Measurements from ENCODE around the gene GDF11.

The GDF11 gene

DNA sequence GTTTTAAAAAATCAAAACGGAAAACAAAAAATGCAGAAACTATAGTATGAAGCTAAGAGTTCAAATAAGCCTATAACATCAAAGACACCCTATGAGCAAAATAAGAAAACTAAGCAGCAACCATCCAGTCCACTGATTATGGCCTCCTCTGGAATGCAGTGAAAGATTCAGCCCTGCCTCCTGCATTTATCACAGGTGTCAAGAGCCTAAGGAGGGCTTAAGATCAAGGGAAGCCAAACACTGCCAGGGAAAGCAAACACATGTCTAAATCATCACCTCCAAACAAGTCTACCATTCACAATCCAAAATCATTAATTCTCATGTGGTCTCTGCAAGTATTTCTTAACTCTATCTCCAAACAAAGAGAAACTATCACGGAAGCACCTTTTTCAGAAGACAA, 46.2 kb downstream of the GDF11 start:
- Histone ChIP-seq H3K27ac (ENCODE audit: extremely low read depth, low read depth, low read length) (no peak overlapping the region), H3K9me3 (ENCODE audit: control insufficient read depth, insufficient read depth, low read depth, low read length) (no peaks in the 10 kb centered on the region), H3K36me3 (ENCODE audit: control insufficient read depth in 2 of 2, insufficient read depth in 1 of 2, low read length in 2 of 2) (peaks cover 90 to 91% of the 10 kb centered on the region in 2 experiments), H3K4me3 (ENCODE audit: low read depth, low read length) (no peak overlapping the region), H3K4me1 (ENCODE audit: control insufficient read depth, insufficient read depth, low read length) (no peaks in the 10 kb centered on the region)
- ChIA-PET CTCF (interaction anchor here (0.6 to 1.4 kb wide), 2 partner anchors 21 to 51 kb away, joined by 5 to 10 read pairs; no protein-coding TSS in a partner anchor), POLR2A (interaction anchor here (1.0 to 1.7 kb wide), 2 partner anchors 28 to 51 kb away, joined by 3 read pairs; partner anchors contain the start of genes ORMDL2 and SARNP)
- TF ChIP-seq ZNF792 (tag by site-specific recombination; IDR thresholded peaks at IDR 0.05) (no peak), ZNF501 (tag by site-specific recombination; IDR thresholded peaks at IDR 0.05) (no peak), SP2 (tag by site-specific recombination; IDR thresholded peaks at IDR 0.05) (no peak), KLF7 (tag by site-specific recombination; IDR thresholded peaks at IDR 0.05; ENCODE audit: borderline replicate concordance) (no peak), ZNF529 (tag by site-specific recombination; IDR thresholded peaks at IDR 0.05; ENCODE audit: insufficient replicate concordance) (no peak), ZNF18 (tag by site-specific recombination; IDR thresholded peaks at IDR 0.05) (no peak), ZNF114 (tag by site-specific recombination; IDR thresholded peaks at IDR 0.05) (no peak), ZNF645 (tag by site-specific recombination; IDR thresholded peaks at IDR 0.05) (no peak), ZNF2 (tag by site-specific recombination; IDR thresholded peaks at IDR 0.05) (no peak), ZNF112 (tag by site-specific recombination; IDR thresholded peaks at IDR 0.05) (no peak), KLF9 (tag by site-specific recombination; IDR thresholded peaks at IDR 0.05; ENCODE audit: low read depth) (no peak), ZNF174 (tag by site-specific recombination; IDR thresholded peaks at IDR 0.05) (no peak), ZNF747 (tag by site-specific recombination; IDR thresholded peaks at IDR 0.05) (no peak), ZNF341 (tag by site-specific recombination; IDR thresholded peaks at IDR 0.05; ENCODE audit: low read depth) (no peak), ZBTB1 (tag by site-specific recombination; IDR thresholded peaks at IDR 0.05) (no peak), TCF7L2 (IDR thresholded peaks at IDR 0.05; ENCODE audit: borderline replicate concordance, low read depth, low read length) (no peak), ZNF660 (tag by site-specific recombination; IDR thresholded peaks at IDR 0.05) (no peak)
- TF ChIP-seq, protein P1, sequence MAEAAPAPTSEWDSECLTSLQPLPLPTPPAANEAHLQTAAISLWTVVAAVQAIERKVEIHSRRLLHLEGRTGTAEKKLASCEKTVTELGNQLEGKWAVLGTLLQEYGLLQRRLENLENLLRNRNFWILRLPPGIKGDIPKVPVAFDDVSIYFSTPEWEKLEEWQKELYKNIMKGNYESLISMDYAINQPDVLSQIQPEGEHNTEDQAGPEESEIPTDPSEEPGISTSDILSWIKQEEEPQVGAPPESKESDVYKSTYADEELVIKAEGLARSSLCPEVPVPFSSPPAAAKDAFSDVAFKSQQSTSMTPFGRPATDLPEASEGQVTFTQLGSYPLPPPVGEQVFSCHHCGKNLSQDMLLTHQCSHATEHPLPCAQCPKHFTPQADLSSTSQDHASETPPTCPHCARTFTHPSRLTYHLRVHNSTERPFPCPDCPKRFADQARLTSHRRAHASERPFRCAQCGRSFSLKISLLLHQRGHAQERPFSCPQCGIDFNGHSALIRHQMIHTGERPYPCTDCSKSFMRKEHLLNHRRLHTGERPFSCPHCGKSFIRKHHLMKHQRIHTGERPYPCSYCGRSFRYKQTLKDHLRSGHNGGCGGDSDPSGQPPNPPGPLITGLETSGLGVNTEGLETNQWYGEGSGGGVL (tag by site-specific recombination; IDR thresholded peaks at IDR 0.05) = no peak
- TF ChIP-seq, protein P2, sequence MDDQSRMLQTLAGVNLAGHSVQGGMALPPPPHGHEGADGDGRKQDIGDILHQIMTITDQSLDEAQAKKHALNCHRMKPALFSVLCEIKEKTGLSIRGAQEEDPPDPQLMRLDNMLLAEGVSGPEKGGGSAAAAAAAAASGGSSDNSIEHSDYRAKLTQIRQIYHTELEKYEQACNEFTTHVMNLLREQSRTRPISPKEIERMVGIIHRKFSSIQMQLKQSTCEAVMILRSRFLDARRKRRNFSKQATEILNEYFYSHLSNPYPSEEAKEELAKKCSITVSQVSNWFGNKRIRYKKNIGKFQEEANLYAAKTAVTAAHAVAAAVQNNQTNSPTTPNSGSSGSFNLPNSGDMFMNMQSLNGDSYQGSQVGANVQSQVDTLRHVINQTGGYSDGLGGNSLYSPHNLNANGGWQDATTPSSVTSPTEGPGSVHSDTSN (CRISPR knock-in tag; IDR thresholded peaks at IDR 0.05) = no peak

GRCh38 chr12:55789893-55790292, 47.0 kb downstream of the GDF11 start:
- POLR2A ChIA-PET = no interaction called here
- H3K4me1 ChIP-seq (ENCODE audit: control insufficient read depth, insufficient read depth, low read length) = no peaks in the 10 kb centered on the region
- H3K27ac ChIP-seq (ENCODE audit: extremely low read depth, low read depth, low read length) = no peak overlapping the region
- no peak for TF ChIP-seq ZNF138 (tag by site-specific recombination; IDR thresholded peaks at IDR 0.05; ENCODE audit: borderline replicate concordance)
- no peak for TF ChIP-seq ZNF132 (tag by site-specific recombination; IDR thresholded peaks at IDR 0.05; ENCODE audit: borderline replicate concordance)
- TF ChIP-seq ZNF623 (tag by site-specific recombination; IDR thresholded peaks at IDR 0.05) = no peak
- TF ChIP-seq ZBTB11 (tag by site-specific recombination; conservative IDR thresholded peaks at IDR 0.05; ENCODE audit: low read depth) = no peak
- TF ChIP-seq ZNF37A (tag by site-specific recombination; IDR thresholded peaks at IDR 0.05) = no peak
- TF ChIP-seq ZNF16 (tag by site-specific recombination; IDR thresholded peaks at IDR 0.05; ENCODE audit: low read depth) = no peak
- no peak for TF ChIP-seq ZNF792 (tag by site-specific recombination; IDR thresholded peaks at IDR 0.05)
- peaks cover 91% of the 10 kb centered on the region in 2 experiments for H3K36me3 ChIP-seq (ENCODE audit: control insufficient read depth in 2 of 2, insufficient read depth in 1 of 2, low read length in 2 of 2)
- H3K9me3 ChIP-seq (ENCODE audit: control insufficient read depth, insufficient read depth, low read depth, low read length) = no peaks in the 10 kb centered on the region
- CTCF ChIA-PET = interaction anchor here (0.7 kb wide), 1 partner anchor 124 kb away, joined by 3 read pairs; no protein-coding TSS in a partner anchor
- no peak overlapping the region for H3K4me3 ChIP-seq (ENCODE audit: low read depth, low read length)
